ENCODE measurements around the gene CTDSPL. TPM values are rescaled to one million over a fixed set of nuclear protein-coding genes. Genes with fewer than 3 reads are reported as not detected.

CTDSPL gene
- total and polyA plus RNA-seq, 4 donors, result 8.4 to 17.2 (median 14.2) TPM

GRCh38 chr3:37905346-37905745 lies 43.7 kb downstream of the CTDSPL start:
- no peaks in the 10 kb centered on the region for H3K27me3 ChIP-seq (ENCODE audit: control insufficient read depth in 4 of 4, insufficient read depth in 4 of 4, low read length in 3 of 4)
- no peak overlapping the region for H3K4me3 ChIP-seq (ENCODE audit: low read depth in 1 of 3, low read length in 3 of 3)
- H3K27ac ChIP-seq (ENCODE audit: low read depth in 1 of 2, low read length in 2 of 2), result no peak overlapping the region
- DNase-seq (ENCODE audit: low spot score), result no peak
- H3K9me3 ChIP-seq (ENCODE audit: control insufficient read depth in 4 of 4, low read length in 3 of 4), result no peaks in the 10 kb centered on the region
- no peaks in the 10 kb centered on the region for H3K36me3 ChIP-seq (ENCODE audit: control insufficient read depth in 4 of 4, insufficient read depth in 3 of 4, low read depth in 1 of 4, low read length in 3 of 4)
- peaks cover 0 to 12% (median under 1%) of the 10 kb centered on the region in 4 donors for H3K4me1 ChIP-seq (ENCODE audit: control insufficient read depth in 4 of 4, insufficient read depth in 4 of 4, low read length in 3 of 4)
- H3K9ac ChIP-seq (ENCODE audit: low read depth in 1 of 2, low read length in 2 of 2), result no peak overlapping the region
- TF ChIP-seq ZBTB33 (IDR thresholded peaks at IDR 0.05), result no peak
- TF ChIP-seq SP1 (IDR thresholded peaks at IDR 0.05), result no peak
- TF ChIP-seq, protein P1, sequence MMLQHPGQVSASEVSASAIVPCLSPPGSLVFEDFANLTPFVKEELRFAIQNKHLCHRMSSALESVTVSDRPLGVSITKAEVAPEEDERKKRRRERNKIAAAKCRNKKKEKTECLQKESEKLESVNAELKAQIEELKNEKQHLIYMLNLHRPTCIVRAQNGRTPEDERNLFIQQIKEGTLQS (IDR thresholded peaks at IDR 0.05), result no peak
- TF ChIP-seq RAD21 (IDR thresholded peaks at IDR 0.05), result no peak
- TF ChIP-seq RXRA (IDR thresholded peaks at IDR 0.05), result no peak
- TF ChIP-seq REST (IDR thresholded peaks at IDR 0.05), result no peak
- TF ChIP-seq HNF4A (conservative IDR thresholded peaks at IDR 0.05), result no peak
- no peak for TF ChIP-seq YY1 (IDR thresholded peaks at IDR 0.05)
- TF ChIP-seq FOXA2 (IDR thresholded peaks at IDR 0.05), result no peak
- TF ChIP-seq CTCF (IDR thresholded peaks at IDR 0.05; ENCODE audit: low read depth, low read length, missing input control), result no peak
- no peak for TF ChIP-seq JUND (IDR thresholded peaks at IDR 0.05)
- no peak for TF ChIP-seq HNF4G (IDR thresholded peaks at IDR 0.05)
- no peak for TF ChIP-seq MAX (IDR thresholded peaks at IDR 0.05)
- no peak for TF ChIP-seq GABPA (IDR thresholded peaks at IDR 0.05 in 1 of 2, conservative IDR thresholded peaks at IDR 0.05 in 1 of 2)
- no peak for TF ChIP-seq NR2F2 (IDR thresholded peaks at IDR 0.05)
- no peak for TF ChIP-seq TAF1 (conservative IDR thresholded peaks at IDR 0.05)
- no peak for TF ChIP-seq FOXA1 (IDR thresholded peaks at IDR 0.05)
- TF ChIP-seq EGR1 (IDR thresholded peaks at IDR 0.05; ENCODE audit: low read depth in 2 of 2), result no peak
- 62% methylated on average over 1 of the region's 1 CpG for WGBS
